ENCODE results near the gene ADGRV1. TPM values are rescaled to one million over a fixed set of nuclear protein-coding genes. Genes with fewer than 3 reads are reported as not detected.

Gene ADGRV1
- total and polyA plus RNA-seq, 7 donors = 0.05 to 0.83 (median 0.11) TPM; not detected in 1

GRCh38 chr5:91162534-91163381 is 604.2 kb downstream of the ADGRV1 start:
- 42 to 51% (median 51%) methylated on average over 6 of the region's 6 CpGs for WGBS, 3 donors
- no peaks in the 10 kb centered on the region for H3K9me3 ChIP-seq
- intact Hi-C loops (cut with DNase I) = loop anchor here in 1 of 2 donors (5.0 kb wide), 1 partner anchor 40 kb away; no protein-coding TSS in a partner anchor
- peaks cover 7% of the 10 kb centered on the region for H3K4me1 ChIP-seq
- no peak for TF ChIP-seq CTCF (IDR thresholded peaks at IDR 0.05)
- H3K4me3 ChIP-seq = no peak overlapping the region
- H3K27me3 ChIP-seq (ENCODE audit: insufficient read depth in 3 of 3, low read length in 2 of 3) = no peaks in the 10 kb centered on the region
- peak overlapping the region; percentile 51 for H3K27ac ChIP-seq
- peak in 1 of 2 donors; percentile 53 for DNase-seq
- no peaks in the 10 kb centered on the region for H3K36me3 ChIP-seq (ENCODE audit: insufficient read depth in 1 of 2, low read depth in 1 of 2)
- ATAC-seq = peak; percentile 70 to 88 (median 84)

GRCh38 chr5:91164424-91164823 is 605.8 kb downstream of the ADGRV1 start:
- no peaks in the 10 kb centered on the region for H3K9me3 ChIP-seq
- WGBS, 3 donors = 50 to 62% (median 52%) methylated on average over 3 of the region's 3 CpGs
- H3K36me3 ChIP-seq (ENCODE audit: insufficient read depth in 1 of 2, low read depth in 1 of 2) = no peaks in the 10 kb centered on the region
- H3K4me3 ChIP-seq = no peak overlapping the region
- no peaks in the 10 kb centered on the region for H3K27me3 ChIP-seq (ENCODE audit: insufficient read depth in 3 of 3, low read length in 2 of 3)
- TF ChIP-seq CTCF (IDR thresholded peaks at IDR 0.05) = no peak
- DNase-seq (no peak), ATAC-seq (no peak)
- peaks cover 7% of the 10 kb centered on the region for H3K4me1 ChIP-seq
- intact Hi-C loops (cut with DNase I) = loop anchor here in 1 of 2 donors (5.0 kb wide), 1 partner anchor 42 kb away; no protein-coding TSS in a partner anchor
- H3K27ac ChIP-seq = no peak overlapping the region

GRCh38 chr5:91166059-91166807 is 607.6 kb downstream of the ADGRV1 start:
- no peak overlapping the region for H3K27ac ChIP-seq
- no peaks in the 10 kb centered on the region for H3K27me3 ChIP-seq (ENCODE audit: insufficient read depth in 3 of 3, low read length in 2 of 3)
- H3K4me1 ChIP-seq = peaks cover 7% of the 10 kb centered on the region
- no peak overlapping the region for H3K4me3 ChIP-seq
- DNase-seq (no peak), ATAC-seq (no peak)
- no peak for TF ChIP-seq CTCF (IDR thresholded peaks at IDR 0.05)
- WGBS, 3 donors = 83 to 93% (median 92%) methylated on average over 3 of the region's 3 CpGs
- intact Hi-C loops (cut with DNase I) = no loop called here
- no peaks in the 10 kb centered on the region for H3K9me3 ChIP-seq
- H3K36me3 ChIP-seq (ENCODE audit: insufficient read depth in 1 of 2, low read depth in 1 of 2) = no peaks in the 10 kb centered on the region

- 67 to 69% (median 68%) methylated on average over 1 of the region's 1 CpG for WGBS, 3 donors
- intact Hi-C loops (cut with DNase I) = no loop called here
- no peaks in the 10 kb centered on the region for H3K36me3 ChIP-seq (ENCODE audit: insufficient read depth in 1 of 2, low read depth in 1 of 2)
- no peak for ATAC-seq
- H3K27ac ChIP-seq = no peak overlapping the region
- DNase-seq = no peak
- no peaks in the 10 kb centered on the region for H3K9me3 ChIP-seq
- no peak for TF ChIP-seq CTCF (IDR thresholded peaks at IDR 0.05)
- H3K4me3 ChIP-seq = no peak overlapping the region
- no peaks in the 10 kb centered on the region for H3K4me1 ChIP-seq
- H3K27me3 ChIP-seq (ENCODE audit: insufficient read depth in 3 of 3, low read length in 2 of 3) = no peaks in the 10 kb centered on the region
Measured at GRCh38 chr5:91168859-91169258, 610.3 kb downstream of the ADGRV1 start.
